ENCODE data around the gene IPP.
A peak's percentile ranks its signal among the peaks of the same experiment; 100 is the strongest.
"Not testable (repeated sequence)": the region's sequence is repeated elsewhere in the genome, so short reads cannot be mapped to it uniquely, and the experiment has no call there.

The IPP gene

GRCh38 chr1:45687014-45687753, 63.3 kb downstream of the IPP start:
- peak overlapping the region; percentile 76 to 94 (median 93) for H3K4me3 ChIP-seq
- H3K27ac ChIP-seq: peak overlapping the region; percentile 82 to 99 (median 96)

GRCh38 chr1:45686288-45687013, 64.0 kb downstream of the IPP start, which contains the start of gene GPBP1L1:
TSS of gene GPBP1L1 (minus strand) at chr1:45686533. CDS start at chr1:45659087, 27,446 bp downstream.
- Histone ChIP-seq H3K27ac (peak within 1 kb of the TSS; percentile 82 to 99 (median 96)), H3K4me3 (peak within 1 kb of the TSS; percentile 76 to 94 (median 93))

DNA sequence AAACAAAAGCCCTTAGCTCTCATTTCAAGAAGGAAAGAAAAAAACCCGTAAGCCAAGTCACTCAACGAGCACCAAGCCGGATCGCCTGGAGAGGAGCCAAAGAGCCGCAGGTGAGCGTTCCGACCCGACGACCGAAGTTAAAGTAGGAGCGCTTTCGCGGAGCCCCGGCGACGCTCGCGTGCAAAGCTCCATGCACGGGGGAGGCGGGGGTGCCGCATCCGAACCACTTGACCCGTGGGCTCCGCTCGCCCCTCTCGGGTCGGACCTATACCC, 64.5 kb downstream of the IPP start:
- H3K4me3 ChIP-seq: peak overlapping the region; percentile 76 to 94 (median 93)
- H3K27ac ChIP-seq: peak overlapping the region; percentile 82 to 99 (median 96)

DNA sequence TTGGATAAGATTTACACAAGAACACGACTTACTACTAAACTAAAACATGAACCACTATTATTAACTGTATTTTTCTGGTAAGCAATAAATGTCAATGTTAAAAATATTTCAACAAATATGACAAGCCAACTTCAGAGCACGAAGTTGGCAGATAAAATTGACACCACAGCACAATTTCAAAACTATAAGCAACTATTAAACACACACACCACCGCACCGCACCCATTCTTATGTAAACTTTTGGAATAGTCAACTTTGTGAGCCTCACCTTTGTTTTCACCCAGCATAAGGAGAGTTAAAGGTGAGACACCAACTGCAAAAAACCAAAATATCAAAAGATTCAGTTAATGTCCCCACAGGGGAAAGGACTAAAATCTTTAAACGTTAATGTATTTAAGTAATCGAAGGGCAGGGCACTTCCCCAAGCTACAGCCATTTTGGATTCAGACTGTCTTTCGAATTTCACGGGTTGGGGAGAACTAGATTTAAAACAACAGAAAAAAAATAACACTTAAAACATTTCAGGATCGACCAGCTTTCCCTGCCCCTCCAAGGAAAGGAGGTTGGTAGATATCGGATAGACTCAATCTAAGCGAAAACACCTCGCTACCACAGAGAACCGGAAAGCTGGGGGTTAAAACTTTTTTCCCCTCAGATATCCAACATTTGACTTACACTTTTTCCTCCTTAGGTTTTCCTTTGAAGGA, 65.0 kb downstream of the IPP start:
- H3K27ac ChIP-seq: peak overlapping the region; percentile 82 to 99 (median 96)
- H3K4me3 ChIP-seq: peak overlapping the region; percentile 76 to 94 (median 93)

- Histone ChIP-seq H3K27ac (peak overlapping the region in 3 of 21 experiments; percentile 39 to 98 (median 94)), H3K4me3 (peak overlapping the region in 5 of 7 experiments; percentile 86 to 94 (median 93))
These were observed 66.1 kb downstream of the IPP start for GRCh38 chr1:45684402-45684801.

DNA sequence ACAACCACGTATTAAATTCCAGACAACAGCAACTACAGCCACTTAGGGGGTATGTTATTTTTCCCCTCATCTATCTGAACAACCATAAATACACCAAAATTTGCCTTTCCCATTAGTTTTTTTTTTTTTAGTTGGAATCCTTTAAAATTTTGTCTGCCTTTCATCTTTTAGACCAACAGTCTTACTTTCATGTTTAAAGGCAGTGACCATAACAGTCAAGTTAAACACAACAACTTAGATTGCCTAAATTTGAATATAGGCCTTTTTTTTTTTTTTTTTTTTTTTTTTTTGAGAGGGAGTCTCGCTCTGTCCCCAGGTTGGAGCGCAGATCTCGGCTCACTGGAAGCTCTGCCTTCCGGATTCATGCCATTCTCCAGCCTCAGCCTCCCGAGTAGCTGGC, 67.5 kb downstream of the IPP start:
- no peak overlapping the region for H3K4me3 ChIP-seq
- no peak overlapping the region for H3K27ac ChIP-seq

DNA sequence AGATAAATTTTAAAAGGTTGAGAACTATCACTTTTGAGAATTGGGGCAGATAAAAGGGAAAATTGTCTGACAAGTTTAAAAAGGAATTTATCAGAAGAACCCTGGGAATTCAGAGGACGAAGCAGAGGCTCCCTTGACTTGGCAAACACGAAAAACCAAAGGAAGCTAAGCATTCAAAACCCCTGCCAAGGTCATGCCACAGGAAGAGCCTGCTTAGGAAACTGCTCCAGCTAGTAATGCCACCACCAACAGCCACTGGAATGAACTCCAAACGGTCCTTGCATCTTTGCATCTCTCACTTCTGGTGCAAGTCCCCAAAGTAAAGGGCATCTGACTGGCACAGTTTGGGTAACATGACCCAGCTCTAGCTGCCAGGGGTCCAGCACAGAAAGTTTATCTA, 71.3 kb downstream of the IPP start:
- H3K27ac ChIP-seq: peak overlapping the region in 4 of 21 experiments; percentile 8 to 23 (median 20)
- no peak overlapping the region for H3K4me3 ChIP-seq

GRCh38 chr1:45678489-45678888, 72.0 kb downstream of the IPP start:
- H3K27ac ChIP-seq: peak overlapping the region in 1 of 21 experiments; percentile 18

GRCh38 chr1:45677751-45678245, 72.7 kb downstream of the IPP start:
- H3K27ac ChIP-seq: peak overlapping the region in 2 of 21 experiments; percentile 11 to 22
- no peak overlapping the region for H3K4me3 ChIP-seq

More at GRCh38 chr1:45678489-45678888, 72.0 kb downstream of the IPP start:
- H3K4me3 ChIP-seq: no peak overlapping the region

- not testable (repeated sequence) for H3K4me3 ChIP-seq, H3K27ac ChIP-seq
These were observed 73.9 kb downstream of the IPP start for GRCh38 chr1:45676553-45676952.

GRCh38 chr1:45674478-45674877, 76.0 kb downstream of the IPP start:
- no peak overlapping the region for H3K27ac ChIP-seq
- no peak overlapping the region for H3K4me3 ChIP-seq

GRCh38 chr1:45673956-45674355, 76.5 kb downstream of the IPP start:
- H3K4me3 ChIP-seq: no peak overlapping the region
- no peak overlapping the region for H3K27ac ChIP-seq

DNA sequence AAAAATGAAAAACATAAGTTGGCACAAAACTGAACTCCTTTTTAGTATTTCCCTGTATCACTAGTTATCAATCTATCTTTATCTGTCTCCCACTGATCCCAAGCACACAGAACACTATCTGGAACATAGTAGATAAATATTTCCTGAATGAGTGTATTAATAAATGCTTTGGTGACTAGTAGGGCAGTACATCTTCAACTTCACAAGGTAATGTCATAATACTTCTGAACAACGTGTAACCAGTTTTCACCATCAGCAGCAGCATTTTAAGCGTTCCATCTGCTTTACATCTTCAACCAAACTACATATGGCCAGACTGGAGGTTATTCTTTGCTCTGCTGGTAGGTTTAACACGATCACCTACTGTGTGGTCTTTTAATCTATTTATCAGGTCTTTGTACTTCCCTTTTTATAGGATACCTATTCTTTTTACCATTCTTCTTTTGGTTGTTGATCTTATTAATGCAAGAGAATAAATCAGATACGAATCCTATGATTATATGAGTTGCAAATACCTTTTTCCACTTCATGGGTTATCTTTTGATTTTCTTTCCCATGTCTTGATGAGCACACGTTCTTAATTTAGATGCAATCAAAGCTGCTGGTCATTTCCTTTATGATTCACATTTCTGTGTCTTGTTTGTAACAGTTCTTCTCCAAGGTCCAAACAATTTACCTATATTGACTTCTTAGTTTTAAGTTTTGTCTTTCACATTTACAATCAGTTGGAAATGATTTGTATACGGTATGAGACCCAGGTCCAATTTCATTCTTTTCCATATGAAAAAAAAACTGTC, 80.4 kb downstream of the IPP start:
- peak overlapping the region in 1 of 21 experiments; percentile 9 for H3K27ac ChIP-seq

GRCh38 chr1:45669379-45669778, 81.1 kb downstream of the IPP start:
- H3K27ac ChIP-seq: peak overlapping the region in 1 of 21 experiments; percentile 9
- no peak overlapping the region for H3K4me3 ChIP-seq

More for the DNA sequence above, 80.4 kb downstream of the IPP start:
- H3K4me3 ChIP-seq: no peak overlapping the region

GRCh38 chr1:45668526-45668925, 81.9 kb downstream of the IPP start:
- Histone ChIP-seq H3K27ac (no peak overlapping the region), H3K4me3 (no peak overlapping the region)

GRCh38 chr1:45667321-45668111, 82.9 kb downstream of the IPP start:
- H3K4me3 ChIP-seq: no peak overlapping the region
- H3K27ac ChIP-seq: no peak overlapping the region

DNA sequence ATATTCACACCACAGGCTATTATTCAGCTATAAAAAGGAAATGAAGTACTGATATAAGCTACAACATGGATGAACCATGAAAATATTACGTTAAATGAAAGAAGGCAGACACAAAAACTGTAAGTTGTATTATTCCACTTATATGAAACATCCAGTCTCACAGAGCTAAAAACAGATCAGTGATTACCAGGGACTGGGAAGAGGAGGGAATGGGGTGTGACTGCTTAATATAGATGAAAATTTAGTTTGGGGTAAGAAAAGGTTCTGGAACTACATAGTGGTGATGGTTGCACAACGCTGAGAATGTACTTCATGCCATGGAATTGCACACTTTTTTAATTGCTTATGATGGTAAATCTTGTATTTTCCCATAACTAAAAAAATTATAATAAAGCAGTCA, 83.6 kb downstream of the IPP start:
- no peak overlapping the region for H3K27ac ChIP-seq
- no peak overlapping the region for H3K4me3 ChIP-seq

- H3K27ac ChIP-seq: no peak overlapping the region
- H3K4me3 ChIP-seq: no peak overlapping the region
These were observed 90.1 kb downstream of the IPP start for GRCh38 chr1:45660336-45660735.

DNA sequence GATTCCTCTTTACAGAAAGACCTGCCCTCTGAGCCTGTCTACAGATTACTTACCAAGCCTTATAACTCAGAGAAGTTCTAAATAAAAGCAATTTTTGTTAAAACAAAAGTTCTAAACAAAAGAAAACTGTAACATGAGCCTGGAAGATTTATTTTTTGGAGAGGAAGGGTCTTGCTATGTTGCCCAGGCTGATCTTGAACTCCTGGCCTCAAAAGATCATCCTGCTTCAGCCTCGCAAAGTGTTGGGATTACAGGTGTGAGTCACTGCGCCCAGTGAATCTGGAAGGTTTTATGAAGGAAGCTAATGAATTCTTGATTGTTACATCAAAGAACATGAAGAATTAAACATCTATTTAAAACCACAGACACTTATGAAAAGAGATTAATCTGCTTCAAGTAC, 91.2 kb downstream of the IPP start:
- H3K4me3 ChIP-seq: no peak overlapping the region

More for the DNA sequence above, 91.2 kb downstream of the IPP start:
- peak overlapping the region in 1 of 21 experiments; percentile 8 for H3K27ac ChIP-seq

Measured in skin epidermis (tissue), 12 donors.